HepG2 (cell line): ENCODE measurements around the gene ZDHHC14.

Experiments used
- PCBP2 ChIP-seq: fragments of 200-400 bp; formaldehyde crosslinking; optimal IDR thresholded peaks from 2 replicates; pipeline ENCODE3; 2018; ENCODE audit warnings: low read length, low read depth; ENCODE audit not compliant: poor library complexity, severe bottlenecking
- POLR2A ChIP-seq, 2 experiments: IDR thresholded peaks; 2 replicates each; pipeline ENCODE4 v1.6.1; 2011; ENCODE audit warnings: low read depth in 2 of 2, low read length in 2 of 2, mild to moderate bottlenecking in 1 of 2, moderate library complexity in 1 of 2; ENCODE audit not compliant: insufficient read depth in 1 of 2
- RAD21 ChIP-seq: fragments of 450-650 bp; formaldehyde crosslinking; IDR thresholded peaks from 2 replicates; pipeline ENCODE4 v1.5.0; 2020; ENCODE audit warnings: mild to moderate bottlenecking
- SMARCC2 ChIP-seq: fragments of 450-650 bp; IDR thresholded peaks from 2 replicates; pipeline ENCODE4 v1.6.1; 2017; ENCODE audit warnings: antibody characterized with exemption, mild to moderate bottlenecking
- SNAPC2 ChIP-seq: sonication (generic); formaldehyde crosslinking; IDR thresholded peaks from 2 replicates; pipeline ENCODE4 v1.8.1; 2022; ENCODE audit warnings: mild to moderate bottlenecking, missing genetic modification reagents
- USF2 ChIP-seq, 2 experiments: sonication (generic) in 1 of 2; formaldehyde crosslinking in 1 of 2; IDR thresholded peaks; 2 replicates each; pipeline versions ENCODE4 v1.5.1 to v1.6.1; 2011 to 2020; ENCODE audit warnings: borderline replicate concordance in 1 of 2, low read depth in 1 of 2, low read length in 1 of 2, mild to moderate bottlenecking in 1 of 2, missing genetic modification reagents in 1 of 2, moderate library complexity in 1 of 2
- ZBTB7A ChIP-seq: sonication (generic); formaldehyde crosslinking; IDR thresholded peaks from 2 replicates; pipeline ENCODE4 v1.8.0; 2022; ENCODE audit warnings: mild to moderate bottlenecking, missing genetic modification reagents
- ZBTB8A ChIP-seq: sonication (generic); formaldehyde crosslinking; IDR thresholded peaks from 2 replicates; pipeline ENCODE4 v1.4.0; 2020; ENCODE audit warnings: mild to moderate bottlenecking, low read depth, missing genetic modification reagents, borderline replicate concordance
- ZNF10 ChIP-seq: sonication (generic); formaldehyde crosslinking; IDR thresholded peaks from 2 replicates; pipeline ENCODE4 v1.4.0; 2020; ENCODE audit warnings: mild to moderate bottlenecking, low read depth, missing genetic modification reagents, borderline replicate concordance
- ZNF180 ChIP-seq: sonication (generic); formaldehyde crosslinking; IDR thresholded peaks from 2 replicates; pipeline ENCODE4 v1.4.0; 2020; ENCODE audit warnings: low read depth, missing genetic modification reagents, borderline replicate concordance
- ZNF781 ChIP-seq: sonication (generic); formaldehyde crosslinking; IDR thresholded peaks from 2 replicates; pipeline ENCODE4 v1.5.1; 2020; ENCODE audit warnings: borderline replicate concordance, mild to moderate bottlenecking, missing genetic modification reagents; ENCODE audit errors: not compliant biosample characterization
- ZSCAN31 ChIP-seq: sonication (generic); formaldehyde crosslinking; IDR thresholded peaks from 2 replicates; pipeline ENCODE4 v1.5.0; 2020; ENCODE audit warnings: low read depth, mild to moderate bottlenecking, missing genetic modification reagents

GRCh38 chr6:157494132-157494710, 113.2 kb downstream of the ZDHHC14 start:
- TF ChIP-seq POLR2A (IDR thresholded peaks at IDR 0.05; ENCODE audit: insufficient read depth in 1 of 2, low read depth in 2 of 2, low read length in 2 of 2) (no peak), RAD21 (CRISPR knock-in tag) (no peak), USF2 (IDR thresholded peaks at IDR 0.05; ENCODE audit: low read depth, low read length) (no peak), USF2 (CRISPR knock-in tag; IDR thresholded peaks at IDR 0.05; ENCODE audit: borderline replicate concordance) (no peak), ZNF180 (no peak), SMARCC2 (no peak), ZBTB7A (CRISPR knock-in tag) (no peak), ZBTB8A (CRISPR knock-in tag) (no peak), ZSCAN31 (CRISPR knock-in tag) (no peak), ZNF781 (CRISPR knock-in tag) (no peak), ZNF10 (no peak), SNAPC2 (CRISPR knock-in tag) (no peak), PCBP2 (no peak)
